Mesenchymal stem cell (in vitro differentiated cells and primary cell): ENCODE measurements around the gene NFKB2.

Source experiments
- DNase-seq: peaks from one replicate; pipeline ENCODE4 v3.0.0-alpha.2; 2013
- H2AFZ ChIP-seq: one replicate; pipeline ENCODE4 v1.6.1; 2013; ENCODE audit warnings: low read depth, mild to moderate bottlenecking, control low read depth, inconsistent platforms, low read length, moderate library complexity
- H2AK5ac ChIP-seq: 2 replicates; pipeline ENCODE4 v1.6.1; 2013; ENCODE audit warnings: low read length, moderate library complexity, mild to moderate bottlenecking, inconsistent platforms; ENCODE audit not compliant: severe bottlenecking
- H2BK120ac ChIP-seq: one replicate; pipeline ENCODE4 v1.6.1; 2013; ENCODE audit warnings: low read depth, mild to moderate bottlenecking, inconsistent platforms, low read length, moderate library complexity
- H2BK12ac ChIP-seq, 2 experiments: one replicate each; pipeline ENCODE4 v1.6.1; 2013; ENCODE audit warnings: inconsistent platforms in 2 of 2, low read length in 2 of 2, mild to moderate bottlenecking in 2 of 2, moderate library complexity in 2 of 2, control low read depth in 1 of 2
- H2BK15ac ChIP-seq: one replicate; pipeline ENCODE4 v1.6.1; 2013; ENCODE audit warnings: mild to moderate bottlenecking, low read depth, inconsistent platforms; ENCODE audit not compliant: poor library complexity, severe bottlenecking
- H2BK5ac ChIP-seq: 2 replicates; pipeline ENCODE4 v1.6.1; 2013; ENCODE audit warnings: low read depth, mild to moderate bottlenecking, low read length, control low read depth, inconsistent platforms; ENCODE audit not compliant: poor library complexity, severe bottlenecking
- H3K14ac ChIP-seq, 2 experiments: one replicate each; pipeline ENCODE4 v1.6.1; 2013; ENCODE audit warnings: inconsistent platforms in 2 of 2, low read length in 2 of 2, control low read depth in 1 of 2, mild to moderate bottlenecking in 1 of 2, moderate library complexity in 1 of 2
- H3K18ac ChIP-seq, 2 experiments: one replicate each; pipeline ENCODE4 v1.6.1; 2013; ENCODE audit warnings: inconsistent platforms in 2 of 2, low read length in 2 of 2, control low read depth in 1 of 2, low read depth in 1 of 2, mild to moderate bottlenecking in 1 of 2
- H3K23ac ChIP-seq, 2 experiments: one replicate each; pipeline ENCODE4 v1.6.1; 2013; ENCODE audit warnings: inconsistent platforms in 2 of 2, low read length in 2 of 2, mild to moderate bottlenecking in 2 of 2, moderate library complexity in 2 of 2, control low read depth in 1 of 2
- H3K27ac ChIP-seq: 2 replicates; pipeline ENCODE4 v1.5.1; 2013; ENCODE audit warnings: mild to moderate bottlenecking, moderate library complexity, low read length, control low read depth, inconsistent platforms; ENCODE audit not compliant: poor library complexity, severe bottlenecking
- H3K27me3 ChIP-seq, 2 experiments: 2 replicates each; pipeline versions ENCODE4 v1.6.1 to v1.7.0; 2013; ENCODE audit warnings: low read length in 2 of 2, mild to moderate bottlenecking in 2 of 2, moderate library complexity in 2 of 2, control low read depth in 1 of 2, inconsistent platforms in 1 of 2; ENCODE audit not compliant: control insufficient read depth in 1 of 2, insufficient read depth in 1 of 2
- H3K36me3 ChIP-seq, 2 experiments: 2 replicates each; pipeline versions ENCODE4 v1.6.1 to v1.7.0; 2013; ENCODE audit warnings: low read length in 2 of 2, control low read depth in 1 of 2, inconsistent platforms in 1 of 2, low read depth in 1 of 2, mild to moderate bottlenecking in 1 of 2; ENCODE audit not compliant: insufficient read depth in 2 of 2, control insufficient read depth in 1 of 2
- H3K4ac ChIP-seq, 2 experiments: one replicate each; pipeline ENCODE4 v1.6.1; 2013; ENCODE audit warnings: inconsistent platforms in 2 of 2, low read length in 2 of 2, mild to moderate bottlenecking in 2 of 2, moderate library complexity in 2 of 2, control low read depth in 1 of 2, low read depth in 1 of 2
- H3K4me1 ChIP-seq: 2 replicates; pipeline ENCODE4 v1.6.1; 2013; ENCODE audit warnings: low read depth, low read length, control low read depth; ENCODE audit not compliant: control insufficient read depth, insufficient read depth
- H3K4me2 ChIP-seq: 2 replicates; pipeline ENCODE4 v1.6.1; 2013; ENCODE audit warnings: low read length, mild to moderate bottlenecking, inconsistent platforms; ENCODE audit not compliant: poor library complexity, severe bottlenecking
- H3K4me3 ChIP-seq, 2 experiments: 2 replicates each; pipeline versions ENCODE4 v1.5.1 to v1.7.0; 2013; ENCODE audit warnings: low read length in 2 of 2, mild to moderate bottlenecking in 2 of 2, control low read depth in 1 of 2, low read depth in 1 of 2; ENCODE audit not compliant: insufficient read depth in 1 of 2
- H3K79me1 ChIP-seq: replicated peaks from 2 replicates; pipeline ENCODE4 v1.6.1; 2013; ENCODE audit warnings: mild to moderate bottlenecking, control low read depth, low read length, inconsistent platforms; ENCODE audit not compliant: poor library complexity, severe bottlenecking
- H3K9ac ChIP-seq: 2 replicates; pipeline ENCODE4 v1.7.0; 2013; ENCODE audit warnings: mild to moderate bottlenecking, low read length, moderate library complexity
- H3K9me3 ChIP-seq: 2 replicates; pipeline ENCODE4 v1.7.0; 2013; ENCODE audit warnings: mild to moderate bottlenecking, low read length; ENCODE audit not compliant: control insufficient read depth
- H4K8ac ChIP-seq: one replicate; pipeline ENCODE4 v1.6.1; 2013; ENCODE audit warnings: inconsistent platforms, mild to moderate bottlenecking, low read length, moderate library complexity
- H4K91ac ChIP-seq: one replicate; pipeline ENCODE4 v1.6.1; 2013; ENCODE audit warnings: mild to moderate bottlenecking, low read length, inconsistent platforms
- WGBS: methylation state at CpG from one replicate; pipeline ENCODE4 v1.1.7; 2013; ENCODE audit warnings: mixed read lengths; 5-methylcytosine and 5-hydroxymethylcytosine counted together

NFKB2 gene

DNA sequence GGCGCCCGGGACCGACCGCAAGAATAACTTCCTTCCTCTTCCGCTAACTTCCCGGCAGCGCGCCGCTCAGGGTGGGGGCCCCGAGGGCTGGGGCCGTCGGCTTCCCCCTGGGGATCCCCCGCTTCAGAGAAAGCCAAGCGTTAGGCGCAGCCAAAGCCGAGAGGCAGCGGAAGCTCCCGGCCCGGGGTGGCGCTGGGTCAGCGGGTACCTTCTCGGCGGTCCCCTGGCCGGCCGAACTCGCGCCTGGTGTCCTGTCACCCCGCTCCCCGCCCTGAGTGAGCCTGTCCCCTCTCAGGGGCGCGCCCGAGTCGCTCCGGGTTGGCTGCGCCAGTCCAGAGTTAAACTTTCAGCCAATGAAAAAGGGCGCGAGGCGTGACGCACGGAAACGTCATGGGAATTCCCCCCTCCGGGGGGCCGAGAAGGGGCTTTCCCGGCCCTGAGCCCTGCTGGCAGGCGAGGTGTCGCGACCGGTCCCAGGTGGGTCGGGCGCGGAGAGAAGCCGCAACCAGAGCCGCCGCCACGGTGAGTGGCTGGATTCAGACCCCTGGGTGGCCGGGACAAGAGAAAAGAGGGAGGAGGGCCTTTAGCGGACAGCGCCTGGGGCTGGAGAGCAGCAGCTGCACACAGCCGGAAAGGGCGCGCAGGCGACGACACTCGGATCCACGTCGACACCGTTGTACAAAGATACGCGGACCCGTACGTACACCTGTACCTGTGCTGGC is 1.3 kb upstream of the NFKB2 start:
- DNase-seq = peak; percentile 99
- H2BK15ac ChIP-seq = peak overlapping the region; percentile 93
- H3K4ac ChIP-seq = peak overlapping the region in 1 of 2 experiments; percentile 76
- H3K27me3 ChIP-seq = peaks cover 0 to 8% of the 10 kb centered on the region in 2 experiments
- no peaks in the 10 kb centered on the region for H3K9me3 ChIP-seq
- peaks cover 17% of the 10 kb centered on the region for H3K79me1 ChIP-seq
- WGBS = under 1% methylated on average over 71 of the region's 71 CpGs
- H2AFZ ChIP-seq = peak overlapping the region; percentile 69
- H3K4me1 ChIP-seq = peaks cover 30% of the 10 kb centered on the region
- peak overlapping the region; percentile 24 for H3K27ac ChIP-seq
- H4K91ac ChIP-seq = no peak overlapping the region
- peaks cover 11 to 24% of the 10 kb centered on the region in 2 experiments for H3K36me3 ChIP-seq
- H2BK120ac ChIP-seq = no peak overlapping the region
- H2BK12ac ChIP-seq = peak overlapping the region in 1 of 2 experiments; percentile 94
- H3K4me3 ChIP-seq = peak overlapping the region; percentile 76 to 92
- peak overlapping the region; percentile 78 for H3K4me2 ChIP-seq
- H4K8ac ChIP-seq = peak overlapping the region; percentile 59
- H2AK5ac ChIP-seq = no peak overlapping the region
- no peak overlapping the region for H2BK5ac ChIP-seq
- peak overlapping the region; percentile 37 to 95 for H3K18ac ChIP-seq
- H3K14ac ChIP-seq = peak overlapping the region in 1 of 2 experiments; percentile 96
- H3K23ac ChIP-seq = peak overlapping the region in 1 of 2 experiments; percentile 95
- peak overlapping the region; percentile 90 for H3K9ac ChIP-seq

- Histone ChIP-seq H2BK12ac (peak overlapping the region in 1 of 2 experiments; percentile 94), H3K18ac (peak overlapping the region; percentile 80 to 95), H3K4me3 (peak overlapping the region; percentile 76 to 92), H2AFZ (peak overlapping the region; percentile 68), H3K14ac (peak overlapping the region in 1 of 2 experiments; percentile 96), H2BK120ac (peak overlapping the region; percentile 11), H2BK5ac (no peak overlapping the region), H4K91ac (peak overlapping the region; percentile 71), H3K9ac (peak overlapping the region; percentile 90), H4K8ac (peak overlapping the region; percentile 59), H2AK5ac (no peak overlapping the region), H2BK15ac (peak overlapping the region; percentile 78), H3K36me3 (peaks cover 11 to 27% of the 10 kb centered on the region in 2 experiments), H3K4ac (peak overlapping the region in 1 of 2 experiments; percentile 60), H3K23ac (peak overlapping the region in 1 of 2 experiments; percentile 95), H3K27me3 (peaks cover 0 to 8% of the 10 kb centered on the region in 2 experiments), H3K9me3 (no peaks in the 10 kb centered on the region), H3K4me1 (peaks cover 35% of the 10 kb centered on the region), H3K4me2 (peak overlapping the region; percentile 78), H3K27ac (peak overlapping the region; percentile 30), H3K79me1 (peaks cover 19% of the 10 kb centered on the region)
- DNase-seq = peak; percentile 75
- 6% methylated on average over 26 of the region's 35 CpGs for WGBS
These were observed 605 bp upstream of the NFKB2 start for GRCh38 chr10:102394801-102395399.

GRCh38 chr10:102396317-102396650 is 779 bp downstream of the NFKB2 start:
- peak overlapping the region; percentile 74 for H4K91ac ChIP-seq
- peak overlapping the region; percentile 54 for H2BK120ac ChIP-seq
- no peak overlapping the region for H2AFZ ChIP-seq
- peak overlapping the region; percentile 25 for H2AK5ac ChIP-seq
- peak overlapping the region; percentile 99 for H3K4me2 ChIP-seq
- H3K14ac ChIP-seq = no peak overlapping the region
- H2BK12ac ChIP-seq = peak overlapping the region in 1 of 2 experiments; percentile 33
- no peak overlapping the region for H3K23ac ChIP-seq
- peaks cover 48% of the 10 kb centered on the region for H3K4me1 ChIP-seq
- H3K18ac ChIP-seq = no peak overlapping the region
- H3K27me3 ChIP-seq = no peaks in the 10 kb centered on the region
- no peak overlapping the region for H3K27ac ChIP-seq
- peaks cover 22 to 41% of the 10 kb centered on the region in 2 experiments for H3K36me3 ChIP-seq
- WGBS = 84% methylated on average over 4 of the region's 4 CpGs
- peaks cover 23% of the 10 kb centered on the region for H3K79me1 ChIP-seq
- no peak overlapping the region for H2BK5ac ChIP-seq
- H3K4ac ChIP-seq = peak overlapping the region in 1 of 2 experiments; percentile 28
- no peaks in the 10 kb centered on the region for H3K9me3 ChIP-seq
- H4K8ac ChIP-seq = no peak overlapping the region
- H3K4me3 ChIP-seq = peak overlapping the region; percentile 17 to 92
- DNase-seq = no peak
- H2BK15ac ChIP-seq = no peak overlapping the region
- H3K9ac ChIP-seq = peak overlapping the region; percentile 90

GRCh38 chr10:102396730-102397151 is 1.2 kb downstream of the NFKB2 start:
- Histone ChIP-seq H3K4me2 (no peak overlapping the region), H3K4me1 (peaks cover 53% of the 10 kb centered on the region), H2AFZ (no peak overlapping the region), H2AK5ac (peak overlapping the region; percentile 25), H3K4me3 (peak overlapping the region in 1 of 2 experiments; percentile 92), H3K79me1 (peaks cover 23% of the 10 kb centered on the region), H3K14ac (no peak overlapping the region), H3K27ac (no peak overlapping the region), H2BK12ac (peak overlapping the region in 1 of 2 experiments; percentile 23), H3K9me3 (no peaks in the 10 kb centered on the region), H3K36me3 (peaks cover 27 to 45% of the 10 kb centered on the region in 2 experiments), H3K9ac (peak overlapping the region; percentile 90), H3K4ac (no peak overlapping the region), H4K8ac (no peak overlapping the region), H4K91ac (peak overlapping the region; percentile 74), H2BK120ac (no peak overlapping the region), H3K23ac (no peak overlapping the region), H2BK5ac (no peak overlapping the region), H3K27me3 (no peaks in the 10 kb centered on the region), H2BK15ac (no peak overlapping the region), H3K18ac (no peak overlapping the region)
- 98% methylated on average over 12 of the region's 12 CpGs for WGBS
- no peak for DNase-seq
